HCT116 (cell line): ENCODE measurements around the gene GSKIP. TPM values are rescaled to one million over a fixed set of nuclear protein-coding genes. Genes with fewer than 3 reads are reported as not detected.

Experiments
- ATAC-seq: fragments of 200-7000 bp; cut with Tn5 transposase; 2 replicates; pipeline ENCODE4 v1.9.1; 2020; ENCODE audit warnings: mild to moderate bottlenecking, moderate library complexity
- BruUV-seq: library from RNA; stranded (reverse); fragments of 400-500 nt; replicated peaks from 2 replicates; lab custom pipeline; 2021; lab: Mats Ljungman, UMichigan
- CTCF ChIA-PET: fragments of 300-600 bp; sonication (Branson Sonifier 250); formaldehyde crosslinking; loops from one replicate; lab custom pipeline; 2021; ENCODE audit warnings: antibody characterized with exemption; lab: Charles Lee
- POLR2A ChIA-PET: fragments of 300-600, 350-600 bp; sonication (Branson Sonifier 250); formaldehyde crosslinking; loops from one replicate; lab custom pipeline; 2021; ENCODE audit warnings: antibody characterized with exemption; lab: Charles Lee
- RAD21 ChIA-PET, 2 experiments: fragments of 300-600 bp; sonication (Branson Sonifier 250); formaldehyde crosslinking; loops; one replicate each; lab custom pipeline; 2023; ENCODE audit warnings: low total read pairs in 2 of 2; ENCODE audit not compliant: uncharacterized antibody in 2 of 2, unreplicated experiment in 2 of 2, low non-redundant PET in 1 of 2; lab: Charles Lee
- DNase-seq: peaks from one replicate; pipeline ENCODE4 v3.0.0-alpha.2; 2010; ENCODE audit warnings: low read depth, low spot score
- H2AFZ ChIP-seq: fragments of 200-600 bp; shearing (Covaris generic), sonication (generic); 2 replicates; pipeline ENCODE4 v1.6.1; 2017; ENCODE audit warnings: low read depth, mixed run types, mixed read lengths, antibody characterized with exemption, low read length; ENCODE audit not compliant: poor library complexity, severe bottlenecking
- H3K27ac ChIP-seq: 2 replicates; pipeline ENCODE4 v1.5.1; 2012; ENCODE audit warnings: low read depth, low read length
- H3K27me3 ChIP-seq: fragments of 200-600 bp; sonication (generic); 2 replicates; pipeline ENCODE4 v1.6.1; 2016; ENCODE audit warnings: mixed run types, low read length, mixed read lengths; ENCODE audit not compliant: insufficient read depth
- H3K36me3 ChIP-seq, 2 experiments: fragments of 200-500 bp in 1 of 2; fragments of 200-600 bp in 1 of 2; sonication (Bioruptor generic) in 1 of 2; sonication (generic) in 1 of 2; 2 replicates each; pipeline versions ENCODE4 v1.5.1 to v1.6.1; 2014 to 2016; ENCODE audit warnings: low read length in 2 of 2, inconsistent platforms in 1 of 2, mixed read lengths in 1 of 2, mixed run types in 1 of 2; ENCODE audit not compliant: insufficient read depth in 2 of 2, control insufficient read depth in 1 of 2
- H3K4me1 ChIP-seq, 2 experiments: fragments of 200-600 bp in 1 of 2; sonication (generic) in 1 of 2; 2 replicates each; pipeline versions ENCODE4 v1.5.1 to v1.6.1; 2012 to 2017; ENCODE audit warnings: low read length in 2 of 2, inconsistent platforms in 1 of 2, mild to moderate bottlenecking in 1 of 2, mixed read lengths in 1 of 2, mixed run types in 1 of 2, moderate library complexity in 1 of 2; ENCODE audit not compliant: insufficient read depth in 2 of 2, control insufficient read depth in 1 of 2
- H3K4me2 ChIP-seq: fragments of 200-600 bp; sonication (generic); 2 replicates; pipeline ENCODE4 v1.6.1; 2017; ENCODE audit warnings: mixed run types, low read length, mixed read lengths
- H3K4me3 ChIP-seq, 2 experiments: fragments of 200-600 bp in 1 of 2; sonication (generic) in 1 of 2; replicated peaks in 1 of 2; 2 replicates each; pipeline ENCODE4 v1.5.1; 2011 to 2016; ENCODE audit warnings: low read length in 2 of 2, control low read depth in 1 of 2, low read depth in 1 of 2, mild to moderate bottlenecking in 1 of 2, mixed read lengths in 1 of 2, mixed run types in 1 of 2
- H3K79me2 ChIP-seq: fragments of 200-600 bp; sonication (generic); 2 replicates; pipeline ENCODE4 v1.6.1; 2017; ENCODE audit warnings: mild to moderate bottlenecking, mixed run types, low read length, moderate library complexity, mixed read lengths; ENCODE audit not compliant: insufficient read depth
- H3K9ac ChIP-seq: fragments of 200-600 bp; sonication (generic); 2 replicates; pipeline ENCODE4 v1.6.1; 2016; ENCODE audit warnings: low read length, mixed read lengths
- H3K9me2 ChIP-seq: fragments of 200-600 bp; sonication (generic), shearing (Covaris generic); 2 replicates; pipeline ENCODE4 v1.6.1; 2017; ENCODE audit warnings: mixed run types, mild to moderate bottlenecking, moderate library complexity; ENCODE audit not compliant: insufficient read depth
- H3K9me3 ChIP-seq, 2 experiments: fragments of 200-500 bp in 1 of 2; fragments of 200-600 bp in 1 of 2; sonication (Bioruptor generic) in 1 of 2; sonication (generic) in 1 of 2; 2 replicates each; pipeline ENCODE4 v1.6.1; 2014 to 2017; ENCODE audit warnings: low read length in 2 of 2, mixed read lengths in 2 of 2, inconsistent platforms in 1 of 2, low read depth in 1 of 2, mild to moderate bottlenecking in 1 of 2, mixed run types in 1 of 2, moderate library complexity in 1 of 2; ENCODE audit not compliant: control insufficient read depth in 1 of 2, insufficient read depth in 1 of 2
- H4K20me1 ChIP-seq: fragments of 200-600 bp; sonication (generic), shearing (Covaris generic); 2 replicates; pipeline ENCODE4 v1.6.1; 2017; ENCODE audit warnings: mixed run types, mild to moderate bottlenecking, moderate library complexity; ENCODE audit not compliant: insufficient read depth
- CBX3 ChIP-seq: IDR thresholded peaks from 2 replicates; pipeline ENCODE4 v1.6.1; 2012; ENCODE audit warnings: low read depth
- EZH2 ChIP-seq: fragments of 200-600 bp; sonication (generic); IDR thresholded peaks from 2 replicates; pipeline ENCODE4 v1.6.1; 2017; ENCODE audit warnings: antibody characterized with exemption, mixed run types
- POLR2A ChIP-seq: IDR thresholded peaks from 2 replicates; pipeline ENCODE4 v1.7.0; 2011; ENCODE audit warnings: borderline replicate concordance; ENCODE audit not compliant: insufficient read depth, insufficient read length; ENCODE audit errors: extremely low read depth
- TCF7L2 ChIP-seq: IDR thresholded peaks from 2 replicates; pipeline ENCODE4 v1.7.0; 2011; ENCODE audit warnings: borderline replicate concordance, inconsistent platforms; ENCODE audit not compliant: insufficient read depth, insufficient read length; ENCODE audit errors: extremely low read depth
- intact Hi-C: fragments of 100-400 bp; cut with micrococcal nuclease; formaldehyde crosslinking; loops from 2 replicates; pipeline ENCODE4 v1.10.0; 2022
- total RNA-seq: library from RNA; stranded (reverse); gene quantifications from one replicate; pipeline ENCODE4 v1.2.1, GENCODE V29; 2021; ENCODE audit not compliant: unreplicated experiment
- TF ChIP-seq, protein P1 (sequence below): IDR thresholded peaks from 2 replicates; pipeline ENCODE4 v1.6.1; 2012; ENCODE audit warnings: low read depth
- TF ChIP-seq, protein P2 (sequence below), 3 experiments: fragments of 200-600 bp in 1 of 3; sonication (generic) in 1 of 3; IDR thresholded peaks in 2 of 3; conservative IDR thresholded peaks in 1 of 3; 2 replicates each; pipeline ENCODE4 v1.5.1; 2012 to 2017; ENCODE audit warnings: low read depth in 2 of 3, low read length in 2 of 3, antibody characterized with exemption in 1 of 3, borderline replicate concordance in 1 of 3, control low read depth in 1 of 3, mild to moderate bottlenecking in 1 of 3, mixed read lengths in 1 of 3, mixed run types in 1 of 3, moderate library complexity in 1 of 3; ENCODE audit not compliant: insufficient read depth in 1 of 3

GSKIP gene
- total RNA-seq, 1 experiment from 2014 or later: 21.7 TPM

DNA sequence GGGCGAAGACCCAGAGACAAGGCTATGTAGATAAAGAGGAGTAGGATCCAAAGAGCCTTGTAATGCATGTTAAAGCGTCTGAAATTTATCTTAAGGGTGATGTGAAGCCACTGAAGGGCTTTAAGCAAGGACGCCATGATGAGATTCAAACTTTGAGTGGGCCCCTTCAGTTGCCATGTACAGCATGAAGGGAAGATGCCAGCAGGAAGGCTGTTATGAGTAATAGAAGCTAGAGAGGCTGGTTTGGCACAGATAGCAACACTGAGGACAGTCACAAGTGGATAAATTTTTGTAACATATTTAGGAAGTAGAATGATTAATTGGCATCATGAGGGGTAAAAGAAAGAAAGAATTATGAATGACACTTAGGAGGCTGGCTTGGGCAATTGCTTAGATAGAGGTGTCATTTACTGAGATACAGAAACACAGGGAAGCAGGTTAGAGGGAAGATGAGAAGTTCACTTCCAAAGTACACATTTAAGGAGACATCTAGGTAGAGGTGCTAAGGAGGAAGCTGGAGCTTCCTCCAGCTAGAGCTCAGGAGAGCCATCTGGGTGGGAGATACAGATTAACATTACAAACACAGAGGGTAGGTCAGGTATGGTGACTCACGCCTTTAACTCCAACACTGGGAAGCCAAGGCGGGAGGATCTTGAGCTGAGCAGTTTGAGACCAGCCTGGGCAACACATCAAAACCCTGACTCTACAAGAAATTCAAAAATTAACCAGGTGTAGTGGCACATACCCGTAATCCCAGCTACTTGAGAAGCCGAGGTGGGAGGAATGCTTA lies 13.8 kb upstream of the GSKIP start (continued):
- no peak for TF ChIP-seq TCF7L2

DNA sequence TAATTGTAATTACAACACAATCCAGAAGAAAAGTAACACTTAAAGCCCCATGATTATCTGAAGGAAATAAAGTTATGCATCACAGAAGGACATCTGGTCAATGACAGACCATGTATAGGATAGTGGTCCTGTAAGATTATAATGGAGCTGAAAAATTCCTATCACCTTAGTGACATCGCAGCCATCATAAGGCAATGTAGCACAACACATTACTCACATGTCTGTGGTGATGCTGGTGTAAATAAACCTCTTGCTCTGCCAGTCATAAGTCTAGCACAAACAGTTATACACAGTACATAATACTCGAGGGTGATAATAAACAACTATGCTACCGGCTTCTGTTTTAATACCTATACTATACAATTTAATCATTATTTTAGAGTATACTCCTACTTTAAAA lies 11.3 kb upstream of the GSKIP start:
- RAD21 ChIA-PET: no interaction called here
- Histone ChIP-seq H3K27ac (no peak overlapping the region), H3K9me3 (no peaks in the 10 kb centered on the region), H3K4me1 (no peaks in the 10 kb centered on the region), H3K4me3 (no peak overlapping the region), H3K27me3 (no peaks in the 10 kb centered on the region), H3K4me2 (no peak overlapping the region), H4K20me1 (no peaks in the 10 kb centered on the region), H3K9ac (no peak overlapping the region), H3K79me2 (no peaks in the 10 kb centered on the region), H3K36me3 (no peaks in the 10 kb centered on the region), H2AFZ (no peak overlapping the region), H3K9me2 (no peaks in the 10 kb centered on the region)
- no peak for ATAC-seq
- no peak for DNase-seq
- TF ChIP-seq, protein P1, sequence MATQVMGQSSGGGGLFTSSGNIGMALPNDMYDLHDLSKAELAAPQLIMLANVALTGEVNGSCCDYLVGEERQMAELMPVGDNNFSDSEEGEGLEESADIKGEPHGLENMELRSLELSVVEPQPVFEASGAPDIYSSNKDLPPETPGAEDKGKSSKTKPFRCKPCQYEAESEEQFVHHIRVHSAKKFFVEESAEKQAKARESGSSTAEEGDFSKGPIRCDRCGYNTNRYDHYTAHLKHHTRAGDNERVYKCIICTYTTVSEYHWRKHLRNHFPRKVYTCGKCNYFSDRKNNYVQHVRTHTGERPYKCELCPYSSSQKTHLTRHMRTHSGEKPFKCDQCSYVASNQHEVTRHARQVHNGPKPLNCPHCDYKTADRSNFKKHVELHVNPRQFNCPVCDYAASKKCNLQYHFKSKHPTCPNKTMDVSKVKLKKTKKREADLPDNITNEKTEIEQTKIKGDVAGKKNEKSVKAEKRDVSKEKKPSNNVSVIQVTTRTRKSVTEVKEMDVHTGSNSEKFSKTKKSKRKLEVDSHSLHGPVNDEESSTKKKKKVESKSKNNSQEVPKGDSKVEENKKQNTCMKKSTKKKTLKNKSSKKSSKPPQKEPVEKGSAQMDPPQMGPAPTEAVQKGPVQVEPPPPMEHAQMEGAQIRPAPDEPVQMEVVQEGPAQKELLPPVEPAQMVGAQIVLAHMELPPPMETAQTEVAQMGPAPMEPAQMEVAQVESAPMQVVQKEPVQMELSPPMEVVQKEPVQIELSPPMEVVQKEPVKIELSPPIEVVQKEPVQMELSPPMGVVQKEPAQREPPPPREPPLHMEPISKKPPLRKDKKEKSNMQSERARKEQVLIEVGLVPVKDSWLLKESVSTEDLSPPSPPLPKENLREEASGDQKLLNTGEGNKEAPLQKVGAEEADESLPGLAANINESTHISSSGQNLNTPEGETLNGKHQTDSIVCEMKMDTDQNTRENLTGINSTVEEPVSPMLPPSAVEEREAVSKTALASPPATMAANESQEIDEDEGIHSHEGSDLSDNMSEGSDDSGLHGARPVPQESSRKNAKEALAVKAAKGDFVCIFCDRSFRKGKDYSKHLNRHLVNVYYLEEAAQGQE: no peak
- TF ChIP-seq EZH2 (no peak), CBX3 (no peak), POLR2A (no peak)
- TF ChIP-seq, protein P2, sequence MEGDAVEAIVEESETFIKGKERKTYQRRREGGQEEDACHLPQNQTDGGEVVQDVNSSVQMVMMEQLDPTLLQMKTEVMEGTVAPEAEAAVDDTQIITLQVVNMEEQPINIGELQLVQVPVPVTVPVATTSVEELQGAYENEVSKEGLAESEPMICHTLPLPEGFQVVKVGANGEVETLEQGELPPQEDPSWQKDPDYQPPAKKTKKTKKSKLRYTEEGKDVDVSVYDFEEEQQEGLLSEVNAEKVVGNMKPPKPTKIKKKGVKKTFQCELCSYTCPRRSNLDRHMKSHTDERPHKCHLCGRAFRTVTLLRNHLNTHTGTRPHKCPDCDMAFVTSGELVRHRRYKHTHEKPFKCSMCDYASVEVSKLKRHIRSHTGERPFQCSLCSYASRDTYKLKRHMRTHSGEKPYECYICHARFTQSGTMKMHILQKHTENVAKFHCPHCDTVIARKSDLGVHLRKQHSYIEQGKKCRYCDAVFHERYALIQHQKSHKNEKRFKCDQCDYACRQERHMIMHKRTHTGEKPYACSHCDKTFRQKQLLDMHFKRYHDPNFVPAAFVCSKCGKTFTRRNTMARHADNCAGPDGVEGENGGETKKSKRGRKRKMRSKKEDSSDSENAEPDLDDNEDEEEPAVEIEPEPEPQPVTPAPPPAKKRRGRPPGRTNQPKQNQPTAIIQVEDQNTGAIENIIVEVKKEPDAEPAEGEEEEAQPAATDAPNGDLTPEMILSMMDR (IDR thresholded peaks at IDR 0.05 in 2 of 3, conservative IDR thresholded peaks at IDR 0.05 in 1 of 3; ENCODE audit: borderline replicate concordance in 1 of 3, insufficient read depth in 1 of 3, low read depth in 2 of 3, low read length in 2 of 3): no peak
- no TSS peak for BruUV-seq
- POLR2A ChIA-PET: no interaction called here
- CTCF ChIA-PET: interaction anchor here (0.6 kb wide), 1 partner anchor 120 kb away, joined by 3 read pairs; no protein-coding TSS in a partner anchor
- intact Hi-C loops: no loop called here
